Psoas muscle (tissue), 8 donors: ENCODE data around the gene KRTAP4-9. TPM values are rescaled to one million over a fixed set of nuclear protein-coding genes. Genes with fewer than 3 reads are reported as not detected.
"Not testable (repeated sequence)": the region's sequence is repeated elsewhere in the genome, so short reads cannot be mapped to it uniquely, and the experiment has no call there.

Experiments
- ATAC-seq, 4 donors: fragments of 200-7000 bp; cut with Tn5 transposase; one replicate each; pipeline ENCODE4 v1.9.1; 2020; ENCODE audit warnings: moderate library complexity in 3 of 4, mild to moderate bottlenecking in 2 of 4
- DNase-seq, 2 donors: peaks; one replicate each; pipeline ENCODE4 v3.0.0-alpha.2; 2020
- H3K27ac ChIP-seq: fragments of 200-600 bp; one replicate; pipeline ENCODE4 v1.8.0; 2022
- H3K27me3 ChIP-seq, 3 donors: fragments of 200-600 bp in 1 of 3; one replicate each; pipeline versions ENCODE4 v1.6.1 to v1.8.0; 2013 to 2022; ENCODE audit warnings: low read length in 2 of 3, mild to moderate bottlenecking in 2 of 3, moderate library complexity in 1 of 3; ENCODE audit not compliant: insufficient read depth in 3 of 3
- H3K36me3 ChIP-seq, 2 donors: fragments of 200-600 bp in 1 of 2; one replicate each; pipeline versions ENCODE4 v1.6.1 to v1.8.0; 2013 to 2022; ENCODE audit warnings: low read depth in 1 of 2, mild to moderate bottlenecking in 1 of 2, moderate library complexity in 1 of 2; ENCODE audit not compliant: insufficient read depth in 1 of 2
- H3K4me1 ChIP-seq: fragments of 200-600 bp; one replicate; pipeline ENCODE4 v1.8.0; 2022
- H3K4me3 ChIP-seq: fragments of 200-600 bp; one replicate; pipeline ENCODE4 v1.8.0; 2022; ENCODE audit warnings: mild to moderate bottlenecking
- H3K9me3 ChIP-seq: fragments of 200-600 bp; one replicate; pipeline ENCODE4 v1.8.0; 2022
- CTCF ChIP-seq: fragments of 200-600 bp; IDR thresholded peaks from one replicate; pipeline ENCODE4 v1.8.0; 2022; ENCODE audit warnings: antibody characterized with exemption
- WGBS, 3 donors: extraction: QIAGEN DNeasy Blood & Tissue Kit; methylation state at CpG; one replicate each; pipeline versions ENCODE4 v1.1.6 to v1.1.7; 2013; 5-methylcytosine and 5-hydroxymethylcytosine counted together
- intact Hi-C, 2 donors: fragments of 100-400 bp; cut with DNase I; formaldehyde crosslinking; loops; one replicate each; pipeline versions ENCODE4 v1.11.0 to v1.14.2; 2022
- polyA plus RNA-seq, 3 donors: library from polyadenylated mRNA; stranded (reverse); fragments of 200-250 nt; gene quantifications; one replicate each; pipeline ENCODE4 v1.2.3, GENCODE V29; 2013
- total RNA-seq, 4 donors: library from RNA; stranded (reverse); fragmentation: NEBNext Ultra II Directional in 2 of 4; extraction: Animal tissue kit (Norgen Biotek cat#: 25700) in 2 of 4; gene quantifications; one replicate each; pipeline versions ENCODE4 v1.2.1 to v1.2.4, GENCODE V29; 2021 to 2023
- donor health status: healthy with polysubstance abuse.
- donor health status: DM: no; HTN: no; CAD: no; lungs with moderate emphysema.
- donor health status: Bipolar disorder and iron deficiency.
- donor health status: healthy.
- donor health status: DM: yes; HTN: yes; CAD: no.
- donor health status: DM: no; HTN: no; CAD: no.
- donor health status: DM: no; HTN: no; CAD: no.
- donor health status: DM: yes; HTN: yes; CAD: no.

The KRTAP4-9 gene
- total and polyA plus RNA-seq, 7 donors, result not detected

- TF ChIP-seq CTCF, result no peak
- no peak for ATAC-seq
- Histone ChIP-seq H3K9me3 (no peaks in the 10 kb centered on the region), H3K27me3 (peaks cover 0 to 19% (median 0%) of the 10 kb centered on the region in 3 donors), H3K36me3 (no peaks in the 10 kb centered on the region), H3K4me3 (no peak overlapping the region), H3K27ac (no peak overlapping the region), H3K4me1 (no peaks in the 10 kb centered on the region)
- 54 to 68% (median 67%) methylated on average over 1 of the region's 1 CpG for WGBS, 3 donors
- intact Hi-C loops, result no loop called here
- no peak for DNase-seq
Observed at GRCh38 chr17:41107941-41108450, 2.8 kb downstream of the KRTAP4-9 start.

- intact Hi-C loops, result not testable (repeated sequence)
Observed at GRCh38 chr17:41108728-41109386, 3.7 kb downstream of the KRTAP4-9 start.

GRCh38 chr17:41111151-41111885, 6.1 kb downstream of the KRTAP4-9 start:
- no peak overlapping the region for H3K4me3 ChIP-seq
- TF ChIP-seq CTCF, result no peak
- H3K36me3 ChIP-seq, result no peaks in the 10 kb centered on the region
- 75 to 90% (median 79%) methylated on average over 2 of the region's 2 CpGs for WGBS, 3 donors
- intact Hi-C loops, result no loop called here
- no peaks in the 10 kb centered on the region for H3K9me3 ChIP-seq
- DNase-seq (no peak), ATAC-seq (no peak)
- no peak overlapping the region for H3K27ac ChIP-seq
- no peaks in the 10 kb centered on the region for H3K4me1 ChIP-seq
- H3K27me3 ChIP-seq, result peaks cover 0 to 10% (median 0%) of the 10 kb centered on the region in 3 donors

More at GRCh38 chr17:41108728-41109386, 3.7 kb downstream of the KRTAP4-9 start:
- H3K27me3 ChIP-seq, result peaks cover 0 to 13% (median 0%) of the 10 kb centered on the region in 3 donors
- not testable (repeated sequence) for H3K27ac ChIP-seq, H3K36me3 ChIP-seq, H3K4me3 ChIP-seq, H3K4me1 ChIP-seq, ATAC-seq, H3K9me3 ChIP-seq, DNase-seq
- WGBS, 3 donors, result 0 to 36% (median 31%) methylated on average over 1 of the region's 1 CpG

GRCh38 chr17:41116297-41116696, 11.1 kb downstream of the KRTAP4-9 start:
- intact Hi-C loops, result no loop called here
- WGBS, 3 donors, result 57 to 72% (median 64%) methylated on average over 5 of the region's 5 CpGs
- ATAC-seq (no peak), DNase-seq (no peak)
- Histone ChIP-seq H3K27me3 (peaks cover 0 to 8% (median 0%) of the 10 kb centered on the region in 3 donors), H3K4me1 (no peaks in the 10 kb centered on the region), H3K27ac (no peak overlapping the region), H3K36me3 (no peaks in the 10 kb centered on the region), H3K9me3 (no peaks in the 10 kb centered on the region), H3K4me3 (no peak overlapping the region)
- no peak for TF ChIP-seq CTCF

GRCh38 chr17:41117846-41118386, 12.7 kb downstream of the KRTAP4-9 start, which contains the start of gene KRTAP4-11:
KRTAP4-11 (minus strand) TSS chr17:41118373; CDS start chr17:41118315, 58 bp downstream.
- peaks cover 0 to 11% (median 0%) of the 10 kb centered on the region in 3 donors for H3K27me3 ChIP-seq
- H3K9me3 ChIP-seq, intact Hi-C loops, H3K4me1 ChIP-seq, H3K36me3 ChIP-seq, H3K27ac ChIP-seq, H3K4me3 ChIP-seq, DNase-seq, ATAC-seq: not testable (repeated sequence)
- 54 to 82% (median 74%) methylated on average over 8 to 10 of the region's 10 CpGs for WGBS, 3 donors
